Measurements from ENCODE around the gene HTR7.

- TF ChIP-seq EZH2phosphoT487 (IDR thresholded peaks at IDR 0.05; ENCODE audit: insufficient read depth, low read depth): no peak
- TF ChIP-seq EZH2 (IDR thresholded peaks at IDR 0.05; ENCODE audit: insufficient read depth, poor library complexity, severe bottlenecking): no peak
These were observed 111.0 kb downstream of the HTR7 start for GRCh38 chr10:90746829-90747228.
